K562 (cell line): Measurements from ENCODE around the gene GIGYF1. TPM values are rescaled to one million over a fixed set of nuclear protein-coding genes. Genes with fewer than 3 reads are reported as not detected.

Experiments used
- CUX1 ChIP-seq: fragments of 200-800 bp; sonication (Bioruptor generic); IDR thresholded peaks from 2 replicates; pipeline ENCODE4 v1.6.1; 2016; ENCODE audit warnings: missing genetic modification characterization, missing compliant biosample characterization
- JUND ChIP-seq, 2 experiments: IDR thresholded peaks; 2 replicates in 1 of 2; 3 replicates in 1 of 2; pipeline ENCODE4 v1.6.1; 2011; ENCODE audit warnings: borderline replicate concordance in 2 of 2, low read depth in 2 of 2, low read length in 2 of 2, improper control_type of control experiment in 1 of 2, missing biosample characterization in 1 of 2, missing genetic modification characterization in 1 of 2, missing genetic modification reagents in 1 of 2
- LCOR ChIP-seq: sonication (generic); formaldehyde crosslinking; IDR thresholded peaks from 2 replicates; pipeline ENCODE4 v1.8.0; 2022; ENCODE audit warnings: mild to moderate bottlenecking, missing genetic modification reagents
- PHF20 ChIP-seq: fragments of 450-650 bp; IDR thresholded peaks from 2 replicates; pipeline ENCODE4 v1.6.1; 2018; ENCODE audit not compliant: partially characterized antibody
- POLR2AphosphoS2 ChIP-seq: IDR thresholded peaks from 2 replicates; pipeline ENCODE4 v1.6.1; 2012; ENCODE audit warnings: low read length, improper control_type of control experiment
- RBM22 ChIP-seq: fragments of 200-400 bp; formaldehyde crosslinking; IDR thresholded peaks from 2 replicates; pipeline ENCODE4 v1.6.1; 2018; ENCODE audit warnings: low read length, low read depth; ENCODE audit not compliant: poor library complexity, severe bottlenecking
- RREB1 ChIP-seq: fragments of 250-450 bp; sonication (Bioruptor Pico); IDR thresholded peaks from 2 replicates; pipeline ENCODE4 v1.4.0; 2020
- SNAPC5 ChIP-seq: fragments of 250-450 bp; sonication (Bioruptor Pico); IDR thresholded peaks from 2 replicates; pipeline ENCODE4 v1.8.0; 2021; ENCODE audit warnings: moderate library complexity, mild to moderate bottlenecking, inconsistent platforms
- STAG1 ChIP-seq: sonication (generic); formaldehyde crosslinking; IDR thresholded peaks from 2 replicates; pipeline ENCODE4 v1.5.0; 2020; ENCODE audit warnings: missing genetic modification reagents, borderline replicate concordance
- TFAM ChIP-seq: fragments of 250-450 bp; sonication (Bioruptor Pico); conservative IDR thresholded peaks from 2 replicates; pipeline ENCODE4 v1.5.0; 2021; ENCODE audit warnings: mild to moderate bottlenecking, moderate library complexity
- XRCC4 ChIP-seq: IDR thresholded peaks from one replicate; pipeline ENCODE4 v1.6.1; 2011; ENCODE audit not compliant: insufficient read depth, insufficient read length; ENCODE audit errors: extremely low read depth
- XRCC5 ChIP-seq: fragments of 200-400 bp; formaldehyde crosslinking; IDR thresholded peaks from 2 replicates; pipeline ENCODE4 v1.6.1; 2017; ENCODE audit warnings: low read depth, mild to moderate bottlenecking, low read length
- ZNF449 ChIP-seq: fragments of 250-450 bp; sonication (Bioruptor Pico); IDR thresholded peaks from 2 replicates; pipeline ENCODE4 v1.8.0; 2022; ENCODE audit warnings: moderate library complexity, mild to moderate bottlenecking, inconsistent platforms
- polyA plus RNA-seq, 8 experiments: library from polyadenylated mRNA; depleted of rRNA in 4 of 8; stranded (reverse) in 5 of 8; unstranded in 3 of 8; fragments of >200 nt; fragmentation: Nextera tagmentation in 2 of 8; fragmentation: Illumina TruSeq in 1 of 8; extraction: Ambion mirVana in 2 of 8; extraction: Trizol in 1 of 8; gene quantifications; 2 replicates each; pipeline versions ENCODE4 v1.2.1 to v1.2.3, GENCODE V29; 2011 to 2014; ENCODE audit warnings: inconsistent platforms in 1 of 8, missing spikeins in 1 of 8
- total RNA-seq, 7 experiments: library from RNA; depleted of rRNA in 6 of 7; stranded (reverse); fragments of >200 nt in 6 of 7; fragmentation: Illumina TruSeq in 2 of 7; extraction: Trizol in 2 of 7; gene quantifications; 2 replicates each; pipeline versions ENCODE4 v1.2.1 to v1.2.3, GENCODE V29; 2011 to 2021; ENCODE audit warnings: low replicate concordance in 1 of 7

The GIGYF1 gene
- total and polyA plus RNA-seq, 9 of the 15 experiments (the other 6 are each of a cell fraction or from before 2014, with no cell fraction given): 0.56 to 76.2 (median 16.8) TPM

- TF ChIP-seq RREB1 (CRISPR knock-in tag) (no peak), XRCC4 (no peak), JUND (IDR thresholded peaks at IDR 0.05; ENCODE audit: borderline replicate concordance, low read depth, low read length) (no peak; the same call in 1 of the 2 replicates), JUND (tag; IDR thresholded peaks at IDR 0.05; ENCODE audit: borderline replicate concordance, low read depth, low read length) (0 out of 3 replicates have a peak, but pooled peaks have one; percentile 6), POLR2AphosphoS2 (no peak), XRCC5 (no peak), CUX1 (no peak), STAG1 (CRISPR knock-in tag) (no peak), LCOR (CRISPR knock-in tag) (peak; percentile 88), ZNF449 (CRISPR knock-in tag) (no peak), RBM22 (peak; percentile 38), SNAPC5 (CRISPR knock-in tag) (no peak), PHF20 (peak; percentile 35), TFAM (CRISPR knock-in tag) (no peak)
These were observed 12.0 kb upstream of the GIGYF1 start, which contains the start of gene POP7 (continued) for GRCh38 chr7:100705753-100706671.
